Liver (tissue), 9 donors: ENCODE results near the gene PRPF6. TPM values are rescaled to one million over a fixed set of nuclear protein-coding genes. Genes with fewer than 3 reads are reported as not detected.

ENCODE experiments used
- DNase-seq: peaks from one replicate; pipeline ENCODE4 v3.0.0-alpha.2; 2017; ENCODE audit warnings: low spot score
- H3K27ac ChIP-seq, 2 donors: one replicate each; pipeline ENCODE4 v1.7.0; 2013; ENCODE audit warnings: inconsistent platforms in 2 of 2, low read length in 2 of 2, control low read depth in 1 of 2, low read depth in 1 of 2, mild to moderate bottlenecking in 1 of 2
- H3K27me3 ChIP-seq, 4 donors: one replicate each; pipeline versions ENCODE4 v1.6.1 to v1.7.0; 2013; ENCODE audit warnings: low read length in 3 of 4, inconsistent platforms in 1 of 4, mild to moderate bottlenecking in 1 of 4, moderate library complexity in 1 of 4; ENCODE audit not compliant: control insufficient read depth in 4 of 4, insufficient read depth in 4 of 4
- H3K36me3 ChIP-seq, 4 donors: one replicate each; pipeline versions ENCODE4 v1.6.1 to v1.7.0; 2013; ENCODE audit warnings: low read length in 3 of 4, mild to moderate bottlenecking in 3 of 4, low read depth in 1 of 4, moderate library complexity in 1 of 4; ENCODE audit not compliant: control insufficient read depth in 4 of 4, insufficient read depth in 3 of 4
- H3K4me1 ChIP-seq, 4 donors: one replicate each; pipeline versions ENCODE4 v1.6.1 to v1.7.0; 2013; ENCODE audit warnings: low read length in 3 of 4, mild to moderate bottlenecking in 3 of 4, moderate library complexity in 1 of 4; ENCODE audit not compliant: control insufficient read depth in 4 of 4, insufficient read depth in 4 of 4
- H3K4me3 ChIP-seq, 3 donors: one replicate each; pipeline versions ENCODE4 v1.6.1 to v1.7.0; 2013; ENCODE audit warnings: low read length in 3 of 3, control low read depth in 1 of 3, low read depth in 1 of 3, mild to moderate bottlenecking in 1 of 3
- H3K9ac ChIP-seq, 2 donors: one replicate each; pipeline ENCODE4 v1.7.0; 2013; ENCODE audit warnings: low read length in 2 of 2, mild to moderate bottlenecking in 2 of 2, moderate library complexity in 2 of 2, control low read depth in 1 of 2, low read depth in 1 of 2
- H3K9me3 ChIP-seq, 4 donors: one replicate each; pipeline versions ENCODE4 v1.6.1 to v1.7.0; 2013; ENCODE audit warnings: low read length in 3 of 4; ENCODE audit not compliant: control insufficient read depth in 4 of 4
- ATF3 ChIP-seq: IDR thresholded peaks from 2 replicates; pipeline ENCODE4 v1.6.1; 2016; ENCODE audit warnings: antibody characterized with exemption
- EGR1 ChIP-seq, 2 donors: IDR thresholded peaks; 2 replicates each; pipeline ENCODE4 v1.6.1; 2016 to 2018; ENCODE audit warnings: antibody characterized with exemption in 2 of 2, low read depth in 2 of 2
- FOXA1 ChIP-seq: IDR thresholded peaks from 2 replicates; pipeline ENCODE4 v1.6.1; 2016; ENCODE audit warnings: antibody characterized with exemption
- FOXA2 ChIP-seq: IDR thresholded peaks from 2 replicates; pipeline ENCODE4 v1.6.1; 2016; ENCODE audit warnings: antibody characterized with exemption
- GABPA ChIP-seq, 2 donors: IDR thresholded peaks in 1 of 2; conservative IDR thresholded peaks in 1 of 2; 2 replicates each; pipeline ENCODE4 v1.6.1; 2016; ENCODE audit warnings: antibody characterized with exemption in 2 of 2, mild to moderate bottlenecking in 1 of 2, moderate library complexity in 1 of 2
- HNF4A ChIP-seq, 2 donors: conservative IDR thresholded peaks; 2 replicates each; pipeline ENCODE4 v1.6.1; 2016; ENCODE audit warnings: antibody characterized with exemption in 2 of 2, mild to moderate bottlenecking in 2 of 2
- HNF4G ChIP-seq: IDR thresholded peaks from 2 replicates; pipeline ENCODE4 v1.6.1; 2016; ENCODE audit warnings: antibody characterized with exemption
- JUND ChIP-seq, 2 donors: IDR thresholded peaks; 2 replicates each; pipeline ENCODE4 v1.6.1; 2016; ENCODE audit warnings: antibody characterized with exemption in 2 of 2
- NR2F2 ChIP-seq: IDR thresholded peaks from 2 replicates; pipeline ENCODE4 v1.6.1; 2016; ENCODE audit warnings: antibody characterized with exemption
- RAD21 ChIP-seq, 2 donors: IDR thresholded peaks; 2 replicates each; pipeline ENCODE4 v1.6.1; 2016; ENCODE audit warnings: antibody characterized with exemption in 2 of 2, mild to moderate bottlenecking in 2 of 2
- REST ChIP-seq: IDR thresholded peaks from 2 replicates; pipeline ENCODE4 v1.6.1; 2016; ENCODE audit warnings: antibody characterized with exemption, mild to moderate bottlenecking
- RXRA ChIP-seq, 2 donors: IDR thresholded peaks; 2 replicates each; pipeline ENCODE4 v1.6.1; 2017 to 2018; ENCODE audit warnings: antibody characterized with exemption in 2 of 2, mild to moderate bottlenecking in 1 of 2
- SP1 ChIP-seq: IDR thresholded peaks from 2 replicates; pipeline ENCODE4 v1.6.1; 2018; ENCODE audit warnings: antibody characterized with exemption, mild to moderate bottlenecking
- TAF1 ChIP-seq: conservative IDR thresholded peaks from 2 replicates; pipeline ENCODE4 v1.6.1; 2016; ENCODE audit warnings: antibody characterized with exemption, mild to moderate bottlenecking
- YY1 ChIP-seq: IDR thresholded peaks from 2 replicates; pipeline ENCODE4 v1.6.1; 2016; ENCODE audit warnings: antibody characterized with exemption, mild to moderate bottlenecking
- WGBS: extraction: QIAGEN DNeasy Blood & Tissue Kit; methylation state at CpG from one replicate; pipeline ENCODE4 v1.1.7; 2013; 5-methylcytosine and 5-hydroxymethylcytosine counted together
- polyA plus RNA-seq, 2 donors: library from polyadenylated mRNA; stranded (reverse) in 1 of 2; unstranded in 1 of 2; fragments of 200-250 nt in 1 of 2; fragments of >200 nt in 1 of 2; fragmentation: Nextera tagmentation in 1 of 2; extraction: Ambion mirVana in 1 of 2; gene quantifications; one replicate each; pipeline versions ENCODE4 v1.2.1 to v1.2.3, GENCODE V29; 2013 to 2015
- total RNA-seq, 2 donors: library from RNA; depleted of rRNA; stranded (reverse); fragments of >200 nt; gene quantifications; one replicate each; pipeline ENCODE4 v1.2.3, GENCODE V29; 2014
- TF ChIP-seq, protein P1 (sequence below): fragments of 150-350 bp; IDR thresholded peaks from 2 replicates; pipeline ENCODE4 v1.5.1; 2017; ENCODE audit warnings: improper control_type of control experiment, low read depth, low read length; ENCODE audit not compliant: missing input control
- TF ChIP-seq, protein P2 (sequence below): IDR thresholded peaks from 2 replicates; pipeline ENCODE4 v1.6.1; 2016; ENCODE audit warnings: antibody characterized with exemption
- TF ChIP-seq, protein P3 (sequence below): IDR thresholded peaks from 2 replicates; pipeline ENCODE4 v1.6.1; 2016; ENCODE audit warnings: antibody characterized with exemption
- donor health status: healthy.
- donor health status: healthy.
- donor health status: healthy.
- donor health status: healthy.
- donor health status: healthy.

PRPF6 gene
- total and polyA plus RNA-seq, 4 donors, result 16.3 to 24.9 (median 23.1) TPM

DNA sequence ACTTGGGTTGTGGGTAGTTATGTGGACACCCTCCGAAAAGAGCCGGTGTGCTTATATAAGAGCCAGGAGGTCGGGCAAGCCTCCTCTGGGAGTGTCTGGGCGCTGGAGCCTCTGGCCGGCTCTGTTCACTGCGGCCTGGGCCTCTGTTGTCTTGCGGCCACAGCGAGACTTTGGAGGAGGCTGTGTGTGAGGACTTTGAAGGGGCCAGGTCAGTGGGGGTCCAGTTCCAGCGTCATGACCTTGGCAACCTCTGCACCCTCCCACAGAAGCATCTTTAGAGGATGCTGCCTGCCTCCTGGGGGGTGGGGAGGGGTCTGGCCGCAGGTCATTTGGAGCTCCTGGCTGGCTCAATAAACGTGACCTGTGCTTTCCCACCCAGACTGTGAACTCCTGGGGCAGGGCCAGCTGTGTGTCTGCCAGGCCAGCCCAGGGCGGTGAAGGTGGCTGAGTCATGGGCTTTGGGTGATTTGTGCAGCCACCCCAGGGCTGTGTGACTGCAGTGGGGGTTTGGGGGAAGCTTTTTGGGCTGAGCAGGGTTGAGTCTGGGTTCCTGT, 83.3 kb downstream of the PRPF6 start:
- H3K27ac ChIP-seq, result peak overlapping the region; percentile 64 to 74
- peak overlapping the region; percentile 39 to 85 for H3K9ac ChIP-seq
- no peaks in the 10 kb centered on the region for H3K9me3 ChIP-seq
- no peaks in the 10 kb centered on the region for H3K27me3 ChIP-seq
- H3K36me3 ChIP-seq, result no peaks in the 10 kb centered on the region
- TF ChIP-seq REST (no peak), SP1 (peak; percentile 31), GABPA (IDR thresholded peaks at IDR 0.05 in 1 of 2, conservative IDR thresholded peaks at IDR 0.05 in 1 of 2) (no peak), JUND (IDR thresholded peaks at IDR 0.05) (peak in 1 of 2 donors; percentile 64), RAD21 (IDR thresholded peaks at IDR 0.05) (no peak), HNF4A (conservative IDR thresholded peaks at IDR 0.05) (peak; percentile 26 to 69), ATF3 (no peak), HNF4G (no peak), TAF1 (no peak), FOXA1 (no peak), EGR1 (IDR thresholded peaks at IDR 0.05; ENCODE audit: low read depth in 2 of 2) (no peak), FOXA2 (no peak), YY1 (peak; percentile 19), NR2F2 (no peak), RXRA (IDR thresholded peaks at IDR 0.05) (peak; percentile 67 to 90)
- TF ChIP-seq, protein P1, sequence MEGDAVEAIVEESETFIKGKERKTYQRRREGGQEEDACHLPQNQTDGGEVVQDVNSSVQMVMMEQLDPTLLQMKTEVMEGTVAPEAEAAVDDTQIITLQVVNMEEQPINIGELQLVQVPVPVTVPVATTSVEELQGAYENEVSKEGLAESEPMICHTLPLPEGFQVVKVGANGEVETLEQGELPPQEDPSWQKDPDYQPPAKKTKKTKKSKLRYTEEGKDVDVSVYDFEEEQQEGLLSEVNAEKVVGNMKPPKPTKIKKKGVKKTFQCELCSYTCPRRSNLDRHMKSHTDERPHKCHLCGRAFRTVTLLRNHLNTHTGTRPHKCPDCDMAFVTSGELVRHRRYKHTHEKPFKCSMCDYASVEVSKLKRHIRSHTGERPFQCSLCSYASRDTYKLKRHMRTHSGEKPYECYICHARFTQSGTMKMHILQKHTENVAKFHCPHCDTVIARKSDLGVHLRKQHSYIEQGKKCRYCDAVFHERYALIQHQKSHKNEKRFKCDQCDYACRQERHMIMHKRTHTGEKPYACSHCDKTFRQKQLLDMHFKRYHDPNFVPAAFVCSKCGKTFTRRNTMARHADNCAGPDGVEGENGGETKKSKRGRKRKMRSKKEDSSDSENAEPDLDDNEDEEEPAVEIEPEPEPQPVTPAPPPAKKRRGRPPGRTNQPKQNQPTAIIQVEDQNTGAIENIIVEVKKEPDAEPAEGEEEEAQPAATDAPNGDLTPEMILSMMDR, result no peak
- TF ChIP-seq, protein P2, sequence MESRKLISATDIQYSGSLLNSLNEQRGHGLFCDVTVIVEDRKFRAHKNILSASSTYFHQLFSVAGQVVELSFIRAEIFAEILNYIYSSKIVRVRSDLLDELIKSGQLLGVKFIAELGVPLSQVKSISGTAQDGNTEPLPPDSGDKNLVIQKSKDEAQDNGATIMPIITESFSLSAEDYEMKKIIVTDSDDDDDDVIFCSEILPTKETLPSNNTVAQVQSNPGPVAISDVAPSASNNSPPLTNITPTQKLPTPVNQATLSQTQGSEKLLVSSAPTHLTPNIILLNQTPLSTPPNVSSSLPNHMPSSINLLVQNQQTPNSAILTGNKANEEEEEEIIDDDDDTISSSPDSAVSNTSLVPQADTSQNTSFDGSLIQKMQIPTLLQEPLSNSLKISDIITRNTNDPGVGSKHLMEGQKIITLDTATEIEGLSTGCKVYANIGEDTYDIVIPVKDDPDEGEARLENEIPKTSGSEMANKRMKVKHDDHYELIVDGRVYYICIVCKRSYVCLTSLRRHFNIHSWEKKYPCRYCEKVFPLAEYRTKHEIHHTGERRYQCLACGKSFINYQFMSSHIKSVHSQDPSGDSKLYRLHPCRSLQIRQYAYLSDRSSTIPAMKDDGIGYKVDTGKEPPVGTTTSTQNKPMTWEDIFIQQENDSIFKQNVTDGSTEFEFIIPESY, result no peak
- TF ChIP-seq, protein P3, sequence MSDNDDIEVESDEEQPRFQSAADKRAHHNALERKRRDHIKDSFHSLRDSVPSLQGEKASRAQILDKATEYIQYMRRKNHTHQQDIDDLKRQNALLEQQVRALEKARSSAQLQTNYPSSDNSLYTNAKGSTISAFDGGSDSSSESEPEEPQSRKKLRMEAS, result no peak
- H3K4me1 ChIP-seq, result peaks cover 27 to 63% (median 52%) of the 10 kb centered on the region in 4 donors
- H3K4me3 ChIP-seq, result peak overlapping the region; percentile 71 to 89 (median 83)
- 26% methylated on average over 12 of the region's 12 CpGs for WGBS
- peak; percentile 51 for DNase-seq
